Mucosa of descending colon (tissue), 3 donors: ENCODE measurements around the gene EGR2. TPM values are rescaled to one million over a fixed set of nuclear protein-coding genes. Genes with fewer than 3 reads are reported as not detected.

Experiments used
- ATAC-seq: fragments of 200-7000 bp; cut with Tn5 transposase; one replicate; pipeline ENCODE4 v1.9.1; 2020; ENCODE audit warnings: mild to moderate bottlenecking, moderate library complexity
- DNase-seq, 3 donors: peaks; one replicate each; pipeline ENCODE4 v3.0.0-alpha.2; 2020
- H3K36me3 ChIP-seq: fragments of 200-600 bp; one replicate; pipeline ENCODE4 v1.8.0; 2021; ENCODE audit warnings: low read depth, mild to moderate bottlenecking
- H3K4me1 ChIP-seq: fragments of 200-600 bp; one replicate; pipeline ENCODE4 v1.8.0; 2021; ENCODE audit warnings: low read depth, mild to moderate bottlenecking
- H3K4me3 ChIP-seq: fragments of 200-600 bp; one replicate; pipeline ENCODE4 v1.8.0; 2021; ENCODE audit warnings: mild to moderate bottlenecking
- H3K9me3 ChIP-seq: fragments of 200-600 bp; one replicate; pipeline ENCODE4 v1.8.0; 2021; ENCODE audit warnings: mild to moderate bottlenecking
- intact Hi-C, 2 donors: fragments of 100-400 bp; cut with DNase I in 1 of 2; cut with micrococcal nuclease in 1 of 2; formaldehyde crosslinking; loops; one replicate each; pipeline versions ENCODE4 v1.11.0 to v1.11.1; 2022; cut with DNase I, micrococcal nuclease
- long read RNA-seq, 2 donors: library from polyadenylated mRNA; unstranded; transcript quantifications; one replicate each; pipeline ENCODE4 v2.0.0, GENCODE V29; 2019 to 2021
- total RNA-seq, 3 donors: library from RNA; stranded (reverse); fragmentation: NEBNext Ultra II Directional in 2 of 3; extraction: Animal tissue kit (Norgen Biotek cat#: 25700) in 2 of 3; gene quantifications; one replicate each; pipeline versions ENCODE4 v1.2.1 to v1.2.4, GENCODE V29; 2021 to 2023
- TF ChIP-seq, protein P1 (sequence below): fragments of 200-600 bp; IDR thresholded peaks from one replicate; pipeline ENCODE4 v1.8.0; 2022; ENCODE audit warnings: antibody characterized with exemption, mild to moderate bottlenecking
- donor health status: DM: no; HTN: no; CAD: no; lungs with moderate emphysema.
- donor health status: DM: no; HTN: no; CAD: no.
- donor health status: DM: no; HTN: yes; CAD: no.

The EGR2 gene
- 1 to 10 TPM in 1 of 3 donors, under 1 TPM in 2; 0.36 to 5.5 (median 0.75) TPM for total RNA-seq
- long read RNA-seq, donor 1, partial matches to known transcripts = 0 of 5 reads
- long read RNA-seq, donor 1, other reads (novel, unspliced or antisense) = 3 of 5 reads
- long read RNA-seq, donor 2, partial matches to known transcripts = 0 of 2 reads
- long read RNA-seq, donor 2, other reads (novel, unspliced or antisense) = 2 of 2 reads

- Histone ChIP-seq H3K36me3 (no peaks in the 10 kb centered on the region), H3K9me3 (no peaks in the 10 kb centered on the region), H3K4me1 (peaks cover 27% of the 10 kb centered on the region), H3K4me3 (peak within 1 kb of the TSS; percentile 92)
- TF ChIP-seq, protein P1, sequence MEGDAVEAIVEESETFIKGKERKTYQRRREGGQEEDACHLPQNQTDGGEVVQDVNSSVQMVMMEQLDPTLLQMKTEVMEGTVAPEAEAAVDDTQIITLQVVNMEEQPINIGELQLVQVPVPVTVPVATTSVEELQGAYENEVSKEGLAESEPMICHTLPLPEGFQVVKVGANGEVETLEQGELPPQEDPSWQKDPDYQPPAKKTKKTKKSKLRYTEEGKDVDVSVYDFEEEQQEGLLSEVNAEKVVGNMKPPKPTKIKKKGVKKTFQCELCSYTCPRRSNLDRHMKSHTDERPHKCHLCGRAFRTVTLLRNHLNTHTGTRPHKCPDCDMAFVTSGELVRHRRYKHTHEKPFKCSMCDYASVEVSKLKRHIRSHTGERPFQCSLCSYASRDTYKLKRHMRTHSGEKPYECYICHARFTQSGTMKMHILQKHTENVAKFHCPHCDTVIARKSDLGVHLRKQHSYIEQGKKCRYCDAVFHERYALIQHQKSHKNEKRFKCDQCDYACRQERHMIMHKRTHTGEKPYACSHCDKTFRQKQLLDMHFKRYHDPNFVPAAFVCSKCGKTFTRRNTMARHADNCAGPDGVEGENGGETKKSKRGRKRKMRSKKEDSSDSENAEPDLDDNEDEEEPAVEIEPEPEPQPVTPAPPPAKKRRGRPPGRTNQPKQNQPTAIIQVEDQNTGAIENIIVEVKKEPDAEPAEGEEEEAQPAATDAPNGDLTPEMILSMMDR = no peak
- ATAC-seq (peak; percentile 88), DNase-seq (peak; percentile 93 to 96 (median 95))
- intact Hi-C loops = loop anchor here (5.0 to 10.0 kb wide), 2 partner anchors 222 to 374 kb away; no protein-coding TSS in a partner anchor
Measured at GRCh38 chr10:62816331-62817120, at the start of gene EGR2. Gene EGR2, minus strand, starts transcription at chr10:62816366. Its CDS starts 337 bp downstream, at chr10:62816029.

GRCh38 chr10:62862447-62862846 lies 46.3 kb upstream of the EGR2 start:
- Histone ChIP-seq H3K4me3 (no peak overlapping the region), H3K9me3 (no peaks in the 10 kb centered on the region), H3K4me1 (no peaks in the 10 kb centered on the region), H3K36me3 (no peaks in the 10 kb centered on the region)
- intact Hi-C loops = no loop called here
- no peak for ATAC-seq
- no peak for DNase-seq
- TF ChIP-seq, protein P1 = no peak

GRCh38 chr10:62861507-62861906 lies 45.3 kb upstream of the EGR2 start:
- intact Hi-C loops = no loop called here
- TF ChIP-seq, protein P1 = no peak
- ATAC-seq = no peak

DNA sequence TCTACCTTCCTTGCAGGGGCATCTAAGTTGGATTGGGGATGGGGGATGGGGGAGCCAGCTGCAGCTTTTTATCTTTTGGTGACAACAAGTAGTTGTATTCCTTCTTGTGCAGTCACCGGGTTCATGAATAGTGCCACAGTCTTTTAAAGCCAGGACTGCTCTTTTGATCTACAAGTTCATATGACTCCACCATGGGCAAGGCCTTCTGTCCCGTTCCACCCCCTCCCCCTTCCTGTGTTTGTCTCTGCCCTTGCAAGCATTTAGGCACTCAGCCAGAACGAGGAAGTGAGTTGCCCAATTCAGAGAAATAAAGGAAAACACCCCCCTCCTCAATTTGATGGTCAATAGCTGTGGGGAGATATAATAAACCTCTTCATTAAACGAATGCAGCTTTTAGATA lies 44.8 kb upstream of the EGR2 start:
- Histone ChIP-seq H3K36me3 (no peaks in the 10 kb centered on the region), H3K9me3 (no peaks in the 10 kb centered on the region), H3K4me3 (no peak overlapping the region), H3K4me1 (no peaks in the 10 kb centered on the region)
- ATAC-seq (no peak), DNase-seq (no peak)
- TF ChIP-seq, protein P1 = no peak
- intact Hi-C loops = no loop called here

More at GRCh38 chr10:62861507-62861906, 45.3 kb upstream of the EGR2 start:
- no peaks in the 10 kb centered on the region for H3K4me1 ChIP-seq
- H3K4me3 ChIP-seq = no peak overlapping the region
- no peak for DNase-seq
- H3K9me3 ChIP-seq = no peaks in the 10 kb centered on the region
- no peaks in the 10 kb centered on the region for H3K36me3 ChIP-seq

GRCh38 chr10:62858364-62858763 lies 42.2 kb upstream of the EGR2 start:
- Histone ChIP-seq H3K36me3 (no peaks in the 10 kb centered on the region), H3K9me3 (no peaks in the 10 kb centered on the region), H3K4me1 (no peaks in the 10 kb centered on the region), H3K4me3 (no peak overlapping the region)
- peak; percentile 19 for ATAC-seq
- TF ChIP-seq, protein P1 = no peak
- no peak for DNase-seq
- intact Hi-C loops = no loop called here
